SK-N-SH (cell line): Measurements from ENCODE around the gene SLC44A5. TPM values are rescaled to one million over a fixed set of nuclear protein-coding genes. Genes with fewer than 3 reads are reported as not detected.
A peak's percentile ranks its signal among the peaks of the same experiment; 100 is the strongest.

Experiments
- CTCF ChIA-PET: fragments of 300-600, 350-600 bp; formaldehyde crosslinking; extraction: SDS; loops from one replicate; lab custom pipeline; 2021; lab: Yijun Ruan, JAX
- POLR2A ChIA-PET: fragments of 350-600 bp; sonication (Branson Sonifier 250); formaldehyde crosslinking; extraction: SDS; loops from one replicate; lab custom pipeline; 2020; ENCODE audit warnings: antibody characterized with exemption, inconsistent platforms; lab: Yijun Ruan, JAX
- DNase-seq: peaks from one replicate; pipeline ENCODE4 v3.0.0; 2012
- H2AFZ ChIP-seq: fragments of 200-600 bp; sonication (generic); 2 replicates; pipeline ENCODE4 v1.8.1; 2016; ENCODE audit warnings: antibody characterized with exemption, mild to moderate bottlenecking, low read depth
- H3F3A ChIP-seq: fragments of 200-600 bp; sonication (generic); replicated peaks from 2 replicates; pipeline ENCODE3; 2016; ENCODE audit warnings: antibody characterized with exemption, mild to moderate bottlenecking; ENCODE audit not compliant: insufficient read depth
- H3K27ac ChIP-seq, 2 experiments: fragments of 200-500 bp in 1 of 2; fragments of 200-600 bp in 1 of 2; sonication (Bioruptor generic) in 1 of 2; sonication (generic), shearing (Covaris generic) in 1 of 2; 2 replicates each; pipeline versions ENCODE4 v1.5.1 to v1.6.1; 2014 to 2016; ENCODE audit warnings: low read depth in 2 of 2, inconsistent platforms in 1 of 2, low read length in 1 of 2, mild to moderate bottlenecking in 1 of 2, mixed read lengths in 1 of 2
- H3K27me3 ChIP-seq: fragments of 200-600 bp; sonication (generic), shearing (Covaris generic); 2 replicates; pipeline ENCODE4 v1.6.1; 2016; ENCODE audit warnings: mixed run types; ENCODE audit not compliant: insufficient read depth
- H3K36me3 ChIP-seq, 2 experiments: fragments of 200-500 bp in 1 of 2; fragments of 200-600 bp in 1 of 2; sonication (Bioruptor generic) in 1 of 2; sonication (generic) in 1 of 2; replicated peaks in 1 of 2; 2 replicates each; pipeline versions ENCODE3 to v1.5.1; 2014 to 2016; ENCODE audit warnings: low read length in 1 of 2, mild to moderate bottlenecking in 1 of 2; ENCODE audit not compliant: insufficient read depth in 2 of 2, control insufficient read depth in 1 of 2
- H3K4me1 ChIP-seq, 2 experiments: fragments of 200-500 bp in 1 of 2; fragments of 200-600 bp in 1 of 2; sonication (Bioruptor generic) in 1 of 2; sonication (generic), shearing (Covaris generic) in 1 of 2; 2 replicates each; pipeline versions ENCODE4 v1.5.1 to v1.6.1; 2014 to 2016; ENCODE audit warnings: low read depth in 1 of 2, low read length in 1 of 2, mixed run types in 1 of 2; ENCODE audit not compliant: insufficient read depth in 2 of 2, control insufficient read depth in 1 of 2
- H3K4me2 ChIP-seq: fragments of 200-600 bp; sonication (generic), shearing (Covaris generic); 2 replicates; pipeline ENCODE4 v1.6.1; 2017; ENCODE audit warnings: mixed run types
- H3K4me3 ChIP-seq, 2 experiments: fragments of 200-500 bp in 1 of 2; fragments of 200-600 bp in 1 of 2; sonication (Bioruptor generic) in 1 of 2; sonication (generic), shearing (Covaris generic) in 1 of 2; 2 replicates each; pipeline versions ENCODE4 v1.5.1 to v1.8.1; 2014 to 2016; ENCODE audit warnings: low read depth in 2 of 2, inconsistent platforms in 1 of 2, low read length in 1 of 2, mild to moderate bottlenecking in 1 of 2, mixed read lengths in 1 of 2, moderate library complexity in 1 of 2
- H3K79me2 ChIP-seq: fragments of 200-600 bp; sonication (generic); 2 replicates; pipeline ENCODE4 v1.8.1; 2017; ENCODE audit warnings: mild to moderate bottlenecking; ENCODE audit not compliant: insufficient read depth
- H3K9ac ChIP-seq: fragments of 200-600 bp; sonication (generic); 2 replicates; pipeline ENCODE4 v1.6.1; 2017; ENCODE audit warnings: mixed run types
- H3K9me2 ChIP-seq: fragments of 200-600 bp; sonication (generic); 2 replicates; pipeline ENCODE4 v1.6.1; 2017; ENCODE audit warnings: mixed run types
- H3K9me3 ChIP-seq: fragments of 200-600 bp; sonication (generic); 2 replicates; pipeline ENCODE4 v1.6.1; 2017; ENCODE audit warnings: mixed run types, mild to moderate bottlenecking, moderate library complexity
- H4K20me1 ChIP-seq: fragments of 200-600 bp; sonication (generic); 2 replicates; pipeline ENCODE4 v1.6.1; 2017; ENCODE audit warnings: mild to moderate bottlenecking, mixed run types; ENCODE audit not compliant: insufficient read depth
- EP300 ChIP-seq, 2 experiments: IDR thresholded peaks; 2 replicates each; pipeline versions ENCODE4 v1.4.0 to v1.6.1; 2012; ENCODE audit warnings: borderline replicate concordance in 1 of 2, low read depth in 1 of 2, low read length in 1 of 2
- EZH2phosphoT487 ChIP-seq: fragments of 200-600 bp; sonication (generic); IDR thresholded peaks from 2 replicates; pipeline ENCODE4 v1.6.1; 2017; ENCODE audit warnings: low read depth, mixed run types, mild to moderate bottlenecking, antibody characterized with exemption, moderate library complexity, borderline replicate concordance
- FOSL2 ChIP-seq: IDR thresholded peaks from 2 replicates; pipeline ENCODE4 v1.4.0; 2012; ENCODE audit warnings: low read depth, mild to moderate bottlenecking, moderate library complexity, borderline replicate concordance
- GATA2 ChIP-seq: sonication (generic); formaldehyde crosslinking; IDR thresholded peaks from 2 replicates; pipeline ENCODE4 v1.5.0; 2020; ENCODE audit warnings: mild to moderate bottlenecking, missing genetic modification reagents
- MEF2A ChIP-seq: IDR thresholded peaks from 2 replicates; pipeline ENCODE4 v1.4.0; 2012; ENCODE audit warnings: low read depth, borderline replicate concordance
- NFIC ChIP-seq: IDR thresholded peaks from 2 replicates; pipeline ENCODE4 v1.4.0; 2012; ENCODE audit warnings: borderline replicate concordance
- NRF1 ChIP-seq: IDR thresholded peaks from 2 replicates; pipeline ENCODE4 v1.6.1; 2012; ENCODE audit warnings: low read depth, mild to moderate bottlenecking, low read length
- RAD21 ChIP-seq: IDR thresholded peaks from 2 replicates; pipeline ENCODE4 v1.6.1; 2012; ENCODE audit warnings: mild to moderate bottlenecking, low read length
- RCOR1 ChIP-seq: fragments of 150-350 bp; IDR thresholded peaks from 2 replicates; pipeline ENCODE4 v1.6.1; 2017; ENCODE audit warnings: antibody characterized with exemption, low read length
- RXRA ChIP-seq: IDR thresholded peaks from 2 replicates; pipeline ENCODE4 v1.4.0; 2012; ENCODE audit warnings: low read depth, mild to moderate bottlenecking, borderline replicate concordance
- TAF1 ChIP-seq: IDR thresholded peaks from 2 replicates; pipeline ENCODE4 v1.6.1; 2012; ENCODE audit warnings: low read depth, mild to moderate bottlenecking, low read length, moderate library complexity, borderline replicate concordance
- TCF12 ChIP-seq: IDR thresholded peaks from 2 replicates; pipeline ENCODE4 v1.4.0; 2012
- TEAD4 ChIP-seq: IDR thresholded peaks from 2 replicates; pipeline ENCODE4 v1.4.0; 2012; ENCODE audit warnings: mild to moderate bottlenecking, borderline replicate concordance; ENCODE audit not compliant: insufficient read depth
- YY1 ChIP-seq: IDR thresholded peaks from 2 replicates; pipeline ENCODE4 v1.4.0; 2012; ENCODE audit warnings: low read depth, mild to moderate bottlenecking
- WGBS: methylation state at CpG from one replicate; pipeline ENCODE4 v1.1.6; 2017; ENCODE audit warnings: low lambda C conversion rate; 5-methylcytosine and 5-hydroxymethylcytosine counted together
- polyA plus RNA-seq, 3 experiments: library from polyadenylated mRNA; depleted of rRNA; stranded (reverse); fragments of >200 nt; gene quantifications; 2 replicates each; pipeline ENCODE4 v1.2.3, GENCODE V29; 2012
- TF ChIP-seq, protein P1 (sequence below): IDR thresholded peaks from 2 replicates; pipeline ENCODE4 v1.4.0; 2012; ENCODE audit warnings: low read depth
- TF ChIP-seq, protein P2 (sequence below): IDR thresholded peaks from 2 replicates; pipeline ENCODE4 v1.4.0; 2012; ENCODE audit warnings: low read depth, borderline replicate concordance
- TF ChIP-seq, protein P3 (sequence below): fragments of 200-600 bp; sonication (generic); IDR thresholded peaks from 2 replicates; pipeline ENCODE4 v1.6.1; 2017; ENCODE audit warnings: antibody characterized with exemption, mild to moderate bottlenecking, moderate library complexity
- TF ChIP-seq, protein P4 (sequence below): fragments of 150-350 bp; IDR thresholded peaks from 2 replicates; pipeline ENCODE4 v1.6.1; 2016; ENCODE audit warnings: mild to moderate bottlenecking, low read depth, low read length
- TF ChIP-seq, protein P5 (sequence below): IDR thresholded peaks from 2 replicates; pipeline ENCODE4 v1.4.0; 2012; ENCODE audit warnings: low read depth, borderline replicate concordance
- TF ChIP-seq, protein P6 (sequence below): IDR thresholded peaks from 2 replicates; pipeline ENCODE4; 2012

SLC44A5 gene
- polyA plus RNA-seq, 1 of the 3 experiments (the other 2 are of a cell fraction) = 4.9 TPM

DNA sequence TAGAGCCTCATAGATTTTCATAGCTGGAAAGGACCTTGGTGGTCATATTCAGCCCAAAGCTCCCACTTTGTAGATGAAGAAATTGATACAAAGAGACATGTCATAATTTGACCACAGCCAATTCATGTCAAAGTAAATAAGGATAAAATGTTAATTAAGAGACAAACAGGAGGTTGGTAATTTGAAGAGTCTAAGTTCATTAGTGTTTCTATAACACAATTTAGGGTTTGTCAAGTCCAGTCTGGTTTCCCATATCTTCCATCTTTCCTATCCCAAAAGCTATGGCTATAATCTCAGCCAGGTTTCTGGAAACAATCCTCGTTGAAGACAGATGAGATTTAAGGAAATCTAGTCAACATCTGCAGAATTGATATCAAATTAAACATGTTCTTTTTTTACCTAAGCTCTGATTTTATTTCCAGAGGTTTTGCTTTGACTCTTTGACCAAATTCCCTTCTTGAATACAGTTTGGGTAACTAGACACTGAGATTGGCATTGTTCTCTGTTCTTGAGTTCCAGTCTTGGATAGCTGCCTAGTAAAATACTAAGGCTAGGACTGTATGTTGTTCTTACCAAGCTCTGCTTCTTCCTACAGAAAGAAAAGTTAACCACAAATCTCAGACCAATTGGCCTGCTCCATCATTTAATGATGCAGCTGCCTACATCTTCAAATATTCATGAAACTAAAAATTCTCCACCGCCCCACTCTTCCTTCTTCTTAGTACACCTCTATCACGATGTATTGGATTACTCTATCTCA is 62.0 kb downstream of the SLC44A5 start:
- no peak for TF ChIP-seq TEAD4
- TF ChIP-seq, protein P1, sequence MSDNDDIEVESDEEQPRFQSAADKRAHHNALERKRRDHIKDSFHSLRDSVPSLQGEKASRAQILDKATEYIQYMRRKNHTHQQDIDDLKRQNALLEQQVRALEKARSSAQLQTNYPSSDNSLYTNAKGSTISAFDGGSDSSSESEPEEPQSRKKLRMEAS = no peak
- TF ChIP-seq RXRA = no peak
- no peak for TF ChIP-seq TAF1
- no peak for TF ChIP-seq RCOR1
- TF ChIP-seq GATA2 (CRISPR knock-in tag) = no peak
- TF ChIP-seq NFIC = peak; percentile 48; the same call in 1 of the 2 replicates
- TF ChIP-seq, protein P2, sequence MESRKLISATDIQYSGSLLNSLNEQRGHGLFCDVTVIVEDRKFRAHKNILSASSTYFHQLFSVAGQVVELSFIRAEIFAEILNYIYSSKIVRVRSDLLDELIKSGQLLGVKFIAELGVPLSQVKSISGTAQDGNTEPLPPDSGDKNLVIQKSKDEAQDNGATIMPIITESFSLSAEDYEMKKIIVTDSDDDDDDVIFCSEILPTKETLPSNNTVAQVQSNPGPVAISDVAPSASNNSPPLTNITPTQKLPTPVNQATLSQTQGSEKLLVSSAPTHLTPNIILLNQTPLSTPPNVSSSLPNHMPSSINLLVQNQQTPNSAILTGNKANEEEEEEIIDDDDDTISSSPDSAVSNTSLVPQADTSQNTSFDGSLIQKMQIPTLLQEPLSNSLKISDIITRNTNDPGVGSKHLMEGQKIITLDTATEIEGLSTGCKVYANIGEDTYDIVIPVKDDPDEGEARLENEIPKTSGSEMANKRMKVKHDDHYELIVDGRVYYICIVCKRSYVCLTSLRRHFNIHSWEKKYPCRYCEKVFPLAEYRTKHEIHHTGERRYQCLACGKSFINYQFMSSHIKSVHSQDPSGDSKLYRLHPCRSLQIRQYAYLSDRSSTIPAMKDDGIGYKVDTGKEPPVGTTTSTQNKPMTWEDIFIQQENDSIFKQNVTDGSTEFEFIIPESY = no peak
- TF ChIP-seq MEF2A = no peak
- TF ChIP-seq, protein P3, sequence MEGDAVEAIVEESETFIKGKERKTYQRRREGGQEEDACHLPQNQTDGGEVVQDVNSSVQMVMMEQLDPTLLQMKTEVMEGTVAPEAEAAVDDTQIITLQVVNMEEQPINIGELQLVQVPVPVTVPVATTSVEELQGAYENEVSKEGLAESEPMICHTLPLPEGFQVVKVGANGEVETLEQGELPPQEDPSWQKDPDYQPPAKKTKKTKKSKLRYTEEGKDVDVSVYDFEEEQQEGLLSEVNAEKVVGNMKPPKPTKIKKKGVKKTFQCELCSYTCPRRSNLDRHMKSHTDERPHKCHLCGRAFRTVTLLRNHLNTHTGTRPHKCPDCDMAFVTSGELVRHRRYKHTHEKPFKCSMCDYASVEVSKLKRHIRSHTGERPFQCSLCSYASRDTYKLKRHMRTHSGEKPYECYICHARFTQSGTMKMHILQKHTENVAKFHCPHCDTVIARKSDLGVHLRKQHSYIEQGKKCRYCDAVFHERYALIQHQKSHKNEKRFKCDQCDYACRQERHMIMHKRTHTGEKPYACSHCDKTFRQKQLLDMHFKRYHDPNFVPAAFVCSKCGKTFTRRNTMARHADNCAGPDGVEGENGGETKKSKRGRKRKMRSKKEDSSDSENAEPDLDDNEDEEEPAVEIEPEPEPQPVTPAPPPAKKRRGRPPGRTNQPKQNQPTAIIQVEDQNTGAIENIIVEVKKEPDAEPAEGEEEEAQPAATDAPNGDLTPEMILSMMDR = no peak
- TF ChIP-seq, protein P4, sequence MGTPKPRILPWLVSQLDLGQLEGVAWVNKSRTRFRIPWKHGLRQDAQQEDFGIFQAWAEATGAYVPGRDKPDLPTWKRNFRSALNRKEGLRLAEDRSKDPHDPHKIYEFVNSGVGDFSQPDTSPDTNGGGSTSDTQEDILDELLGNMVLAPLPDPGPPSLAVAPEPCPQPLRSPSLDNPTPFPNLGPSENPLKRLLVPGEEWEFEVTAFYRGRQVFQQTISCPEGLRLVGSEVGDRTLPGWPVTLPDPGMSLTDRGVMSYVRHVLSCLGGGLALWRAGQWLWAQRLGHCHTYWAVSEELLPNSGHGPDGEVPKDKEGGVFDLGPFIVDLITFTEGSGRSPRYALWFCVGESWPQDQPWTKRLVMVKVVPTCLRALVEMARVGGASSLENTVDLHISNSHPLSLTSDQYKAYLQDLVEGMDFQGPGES = no peak
- TF ChIP-seq FOSL2 = no peak
- TF ChIP-seq, protein P5, sequence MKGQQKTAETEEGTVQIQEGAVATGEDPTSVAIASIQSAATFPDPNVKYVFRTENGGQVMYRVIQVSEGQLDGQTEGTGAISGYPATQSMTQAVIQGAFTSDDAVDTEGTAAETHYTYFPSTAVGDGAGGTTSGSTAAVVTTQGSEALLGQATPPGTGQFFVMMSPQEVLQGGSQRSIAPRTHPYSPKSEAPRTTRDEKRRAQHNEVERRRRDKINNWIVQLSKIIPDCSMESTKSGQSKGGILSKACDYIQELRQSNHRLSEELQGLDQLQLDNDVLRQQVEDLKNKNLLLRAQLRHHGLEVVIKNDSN = no peak
- no peak; the same call in 1 of the 2 replicates for TF ChIP-seq TCF12
- TF ChIP-seq NRF1 = no peak
- no peak for TF ChIP-seq RAD21
- no peak for TF ChIP-seq EZH2phosphoT487
- TF ChIP-seq, protein P6, sequence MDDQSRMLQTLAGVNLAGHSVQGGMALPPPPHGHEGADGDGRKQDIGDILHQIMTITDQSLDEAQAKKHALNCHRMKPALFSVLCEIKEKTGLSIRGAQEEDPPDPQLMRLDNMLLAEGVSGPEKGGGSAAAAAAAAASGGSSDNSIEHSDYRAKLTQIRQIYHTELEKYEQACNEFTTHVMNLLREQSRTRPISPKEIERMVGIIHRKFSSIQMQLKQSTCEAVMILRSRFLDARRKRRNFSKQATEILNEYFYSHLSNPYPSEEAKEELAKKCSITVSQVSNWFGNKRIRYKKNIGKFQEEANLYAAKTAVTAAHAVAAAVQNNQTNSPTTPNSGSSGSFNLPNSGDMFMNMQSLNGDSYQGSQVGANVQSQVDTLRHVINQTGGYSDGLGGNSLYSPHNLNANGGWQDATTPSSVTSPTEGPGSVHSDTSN = peak; percentile 27; the same call in 1 of the 2 replicates
- TF ChIP-seq YY1 = no peak
- TF ChIP-seq EP300 (IDR thresholded peaks at IDR 0.05; ENCODE audit: borderline replicate concordance in 1 of 2, low read depth in 1 of 2, low read length in 1 of 2) = 0 out of 4 replicates have a peak, but pooled peaks of 1 of the 2 experiments have one; percentile 0
- Histone ChIP-seq H3F3A (peaks cover 17% of the 10 kb centered on the region), H3K79me2 (no peaks in the 10 kb centered on the region), H3K9ac (no peak overlapping the region; the same call in 1 of the 2 replicates), H3K4me2 (no peak overlapping the region), H3K36me3 (no peaks in the 10 kb centered on the region), H4K20me1 (no peaks in the 10 kb centered on the region), H3K9me3 (no peaks in the 10 kb centered on the region), H3K4me1 (peaks cover 0 to 4% of the 10 kb centered on the region in 2 experiments; a peak in 2 of 4 replicates), H3K27me3 (no peaks in the 10 kb centered on the region), H3K9me2 (no peaks in the 10 kb centered on the region), H3K27ac (peak overlapping the region in 1 of 2 experiments; percentile 57; a peak in 1 of 4 replicates), H2AFZ (no peak overlapping the region), H3K4me3 (no peak overlapping the region; a peak in 1 of 4 replicates)
- ChIA-PET POLR2A (no interaction called here), CTCF (interaction anchor here (0.7 to 3.2 kb wide), 2 partner anchors 26 to 283 kb away, joined by 3 to 11 read pairs; no protein-coding TSS in a partner anchor)
- WGBS = 67% methylated on average over 3 of the region's 3 CpGs
- no peak for DNase-seq
